Effector CD8-positive, alpha-beta T cell (primary cell): ENCODE results near the gene PRDX1.
A peak's percentile ranks its signal among the peaks of the same experiment; 100 is the strongest.

Experiments
- DNase-seq: peaks from one replicate; lab custom pipeline; 2025; lab: John Stamatoyannopoulos, UW
- total RNA-seq, 4 experiments: gene quantifications; one replicate each; lab custom pipeline; 2026; lab: John Stamatoyannopoulos, UW

PRDX1 gene
- 90.2 to 302 (median 110) reads per million in 4 experiments for total RNA-seq

GRCh38 chr1:45521413-45522323 lies at the start of gene PRDX1:
Gene PRDX1, minus strand, starts transcription at chr1:45521884. Its CDS starts 2,841 bp downstream, at chr1:45519043.
- DNase-seq = peak; percentile 93

DNA sequence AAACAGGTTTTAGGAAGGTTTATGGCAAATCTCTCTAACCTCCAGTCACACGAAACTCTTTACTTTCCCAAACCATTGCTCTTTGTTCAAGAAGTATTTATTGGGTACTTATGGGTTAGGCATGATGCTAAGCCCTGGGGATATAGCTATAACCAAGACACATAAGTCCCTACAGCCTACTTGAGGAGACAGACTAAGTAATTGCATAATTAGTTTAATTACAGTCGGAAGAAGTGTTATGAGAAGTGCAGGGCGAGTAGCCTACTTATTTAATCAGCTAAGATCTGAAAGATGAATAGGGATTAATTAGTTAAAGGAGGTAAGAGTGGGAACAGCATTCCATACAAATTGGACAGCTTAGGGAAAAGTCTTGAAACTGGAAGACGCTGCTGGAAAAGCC lies 48.9 kb upstream of the PRDX1 start:
- DNase-seq = no peak

DNA sequence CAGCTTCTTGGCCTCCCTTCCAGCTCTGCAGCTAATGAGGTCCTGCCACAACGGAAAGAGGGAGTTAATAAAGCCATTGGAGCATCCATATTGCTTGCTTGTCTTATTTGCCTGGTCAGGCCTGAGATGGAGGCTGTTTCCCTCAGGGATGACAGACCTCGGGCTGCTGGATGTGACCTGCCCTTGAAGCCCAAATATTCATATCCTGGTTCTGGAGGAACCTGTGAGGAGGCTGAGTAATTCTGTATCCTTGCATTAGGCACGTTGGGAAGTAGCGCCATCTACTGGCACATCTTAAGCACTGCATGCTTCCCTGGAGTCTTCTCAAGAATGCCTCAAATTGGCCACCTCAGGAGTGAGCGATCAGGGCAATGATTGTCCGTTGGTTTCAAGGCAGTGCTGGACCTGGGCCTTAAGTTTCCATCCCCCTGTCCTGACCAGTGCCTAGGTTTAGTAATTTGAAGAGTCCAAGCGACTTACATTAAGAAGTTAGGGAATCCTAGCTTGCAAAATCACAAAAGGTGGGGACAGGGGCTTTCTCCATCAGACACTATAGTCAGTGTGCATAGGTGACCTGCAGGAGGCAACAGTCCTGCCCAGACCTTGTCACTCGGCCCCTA lies 48.4 kb upstream of the PRDX1 start:
- peak; percentile 49 for DNase-seq

DNA sequence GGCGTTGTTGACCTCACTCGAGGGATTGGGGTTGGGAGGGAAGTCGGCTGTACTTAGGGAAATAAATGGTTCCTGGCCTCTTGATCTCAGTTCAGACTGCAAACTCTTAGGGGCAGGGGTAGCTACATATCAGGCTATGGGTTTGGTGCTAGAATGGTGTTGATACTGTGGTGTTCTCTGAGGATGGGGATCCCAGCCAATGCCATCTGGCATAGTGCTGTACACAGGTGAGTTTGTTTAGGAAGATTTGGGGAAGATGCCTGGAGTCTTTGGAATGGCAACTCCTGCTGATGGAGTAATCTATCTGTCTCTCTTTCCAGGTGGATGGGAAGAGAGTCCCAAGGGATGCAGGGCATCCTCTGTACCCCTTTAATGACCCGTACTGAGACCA lies 47.9 kb upstream of the PRDX1 start:
- no peak for DNase-seq

GRCh38 chr1:45568421-45568820 lies 46.7 kb upstream of the PRDX1 start:
- DNase-seq = no peak

DNA sequence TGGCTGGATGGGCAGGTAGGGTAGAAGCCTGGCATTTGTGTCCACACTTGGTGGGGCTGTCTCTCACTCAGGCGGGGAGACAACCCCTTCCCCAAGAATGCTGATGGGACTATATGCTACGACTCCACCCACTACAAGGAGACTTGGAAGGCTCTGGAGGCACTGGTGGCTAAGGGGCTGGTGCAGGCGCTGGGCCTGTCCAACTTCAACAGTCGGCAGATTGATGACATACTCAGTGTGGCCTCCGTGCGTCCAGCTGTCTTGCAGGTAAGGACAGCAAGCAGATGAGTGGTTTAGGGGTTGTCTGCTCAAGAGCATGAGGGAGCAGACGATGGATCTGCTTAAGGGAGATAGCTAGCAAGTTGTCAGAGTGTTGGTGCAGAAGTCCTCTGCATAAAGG lies 46.2 kb upstream of the PRDX1 start:
- no peak for DNase-seq

DNA sequence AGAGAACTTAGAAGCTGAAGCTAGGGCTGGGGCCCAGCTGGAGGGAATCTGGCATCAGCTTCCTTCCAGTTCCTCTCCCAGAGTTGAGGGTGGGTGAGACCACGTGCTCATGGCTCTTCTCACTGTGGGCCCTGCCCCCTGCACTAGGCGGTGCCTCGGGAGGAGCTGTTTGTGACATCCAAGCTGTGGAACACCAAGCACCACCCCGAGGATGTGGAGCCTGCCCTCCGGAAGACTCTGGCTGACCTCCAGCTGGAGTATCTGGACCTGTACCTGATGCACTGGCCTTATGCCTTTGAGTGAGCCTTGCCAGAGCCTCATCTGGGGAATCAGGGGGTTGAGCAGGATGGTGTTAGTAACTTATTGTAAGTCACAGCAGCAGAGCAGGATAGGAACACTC lies 45.0 kb upstream of the PRDX1 start:
- DNase-seq = no peak

DNA sequence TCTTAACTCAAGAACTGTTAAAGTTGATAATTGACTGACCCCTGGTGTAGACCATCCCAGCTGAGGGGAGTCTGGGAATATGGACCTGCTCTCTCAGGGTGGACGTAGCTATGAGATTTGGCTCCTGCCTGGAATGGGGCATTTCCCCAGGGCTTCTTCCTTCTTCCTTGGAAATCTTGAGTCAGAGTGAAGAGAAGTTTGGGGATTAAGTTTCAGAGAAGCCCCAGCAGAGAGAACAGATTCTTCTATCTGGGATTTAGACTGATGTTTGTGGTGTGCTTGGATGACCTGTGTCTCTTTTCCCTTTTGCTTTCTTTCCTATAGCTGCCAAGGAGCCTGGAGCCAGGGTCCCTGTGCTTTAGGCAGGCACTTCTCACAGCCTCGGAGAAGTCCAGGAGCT lies 42.2 kb upstream of the PRDX1 start:
- no peak for DNase-seq

DNA sequence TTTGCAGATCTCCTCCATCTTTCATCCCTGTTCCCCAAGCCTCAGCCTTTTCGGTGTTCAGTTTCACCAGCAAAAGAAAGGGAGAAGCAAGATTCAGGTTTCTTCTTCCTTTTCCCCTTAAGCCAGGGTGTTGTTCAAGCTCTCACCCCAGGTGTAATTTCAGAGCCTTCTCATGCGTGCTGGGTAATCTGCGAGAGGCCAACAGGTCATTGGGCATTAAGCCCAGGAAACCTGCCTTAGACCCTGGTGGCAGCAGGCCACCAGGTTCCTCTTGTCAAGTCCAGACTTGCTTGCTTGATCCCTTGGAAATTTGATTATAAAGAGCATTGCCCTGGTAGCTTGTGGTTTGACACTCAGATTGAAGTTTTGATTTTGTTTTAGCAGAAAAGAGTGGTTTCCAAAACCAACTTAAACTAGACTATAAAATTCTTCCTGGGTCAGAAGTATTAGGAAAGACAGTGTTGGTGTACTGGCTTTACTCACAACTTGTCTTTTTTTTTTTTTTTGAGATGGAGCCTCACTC lies 35.8 kb upstream of the PRDX1 start:
- DNase-seq = no peak

- no peak for DNase-seq
Measured at GRCh38 chr1:45554198-45554597, 32.5 kb upstream of the PRDX1 start.

DNA sequence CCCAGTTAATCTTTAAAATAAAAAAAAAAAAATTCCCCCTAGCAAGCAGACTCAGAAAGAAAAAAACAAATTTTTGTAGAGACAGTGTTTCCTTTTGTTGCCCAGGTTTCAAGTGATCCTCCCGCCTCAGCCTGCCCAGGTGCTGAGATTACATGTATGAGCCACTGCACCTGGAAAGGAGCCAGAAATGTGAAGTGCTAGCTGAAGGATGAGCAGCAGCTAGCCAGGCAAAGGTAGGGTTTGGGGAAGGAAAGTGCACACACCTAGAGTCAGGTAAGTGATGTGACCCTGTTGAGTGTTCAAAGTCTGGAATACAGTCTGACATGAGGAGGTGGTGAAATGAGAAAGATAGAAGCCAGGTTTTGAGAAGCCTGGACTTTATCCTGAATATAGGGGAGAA lies 30.6 kb upstream of the PRDX1 start:
- DNase-seq = no peak

DNA sequence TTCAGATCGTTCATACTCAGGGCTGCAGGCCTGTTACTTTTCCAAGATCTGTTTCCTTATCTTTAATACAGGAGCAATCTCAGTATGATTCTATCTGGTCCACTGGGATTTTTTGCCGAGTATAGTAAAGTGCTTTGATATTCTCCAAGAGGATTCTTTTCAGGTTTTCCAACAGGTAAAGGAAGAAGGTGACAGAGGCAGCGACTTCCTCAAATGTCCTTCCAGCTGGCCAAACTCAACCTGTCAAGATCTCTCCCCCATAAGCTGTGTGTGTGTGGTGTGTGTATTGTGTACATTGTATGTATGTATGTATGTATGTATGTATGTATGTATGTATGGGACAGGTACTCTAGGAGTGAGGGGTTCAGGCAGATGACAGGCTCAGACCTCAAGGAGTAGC lies 30.0 kb upstream of the PRDX1 start:
- no peak for DNase-seq

- DNase-seq = peak; percentile 77
Measured at GRCh38 chr1:45550401-45551351, 29.0 kb upstream of the PRDX1 start, which contains the start of gene AKR1A1. Gene AKR1A1, plus strand, starts transcription at chr1:45550826. Its CDS starts 10,969 bp downstream, at chr1:45561795.

- no peak for DNase-seq
Measured at GRCh38 chr1:45545553-45546310, 24.0 kb upstream of the PRDX1 start.

DNA sequence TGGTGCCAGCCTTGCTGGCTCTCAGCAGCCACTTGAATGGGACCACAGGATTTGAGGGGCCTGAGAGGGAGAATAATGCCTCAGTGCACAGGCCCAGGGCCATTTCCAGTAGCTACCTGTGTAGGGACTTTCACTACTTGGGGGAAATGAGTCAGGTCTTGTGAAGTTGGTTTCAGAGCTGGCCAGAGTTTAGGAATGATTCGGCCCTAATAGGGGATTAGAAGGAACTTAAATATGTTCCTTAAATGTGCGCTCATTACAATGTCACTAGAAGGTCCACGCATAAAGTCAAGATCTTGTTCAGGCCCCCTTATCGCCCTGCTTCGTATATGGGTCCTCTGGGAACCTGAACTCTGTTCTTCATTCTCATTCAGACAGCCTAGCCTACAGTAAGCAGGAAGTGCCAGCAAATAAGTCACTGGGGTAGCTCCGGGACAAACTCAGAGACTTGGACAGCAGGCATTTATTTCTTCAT lies 23.4 kb upstream of the PRDX1 start:
- DNase-seq = no peak

- no peak for DNase-seq
Measured at GRCh38 chr1:45544530-45544929, 22.8 kb upstream of the PRDX1 start.

DNA sequence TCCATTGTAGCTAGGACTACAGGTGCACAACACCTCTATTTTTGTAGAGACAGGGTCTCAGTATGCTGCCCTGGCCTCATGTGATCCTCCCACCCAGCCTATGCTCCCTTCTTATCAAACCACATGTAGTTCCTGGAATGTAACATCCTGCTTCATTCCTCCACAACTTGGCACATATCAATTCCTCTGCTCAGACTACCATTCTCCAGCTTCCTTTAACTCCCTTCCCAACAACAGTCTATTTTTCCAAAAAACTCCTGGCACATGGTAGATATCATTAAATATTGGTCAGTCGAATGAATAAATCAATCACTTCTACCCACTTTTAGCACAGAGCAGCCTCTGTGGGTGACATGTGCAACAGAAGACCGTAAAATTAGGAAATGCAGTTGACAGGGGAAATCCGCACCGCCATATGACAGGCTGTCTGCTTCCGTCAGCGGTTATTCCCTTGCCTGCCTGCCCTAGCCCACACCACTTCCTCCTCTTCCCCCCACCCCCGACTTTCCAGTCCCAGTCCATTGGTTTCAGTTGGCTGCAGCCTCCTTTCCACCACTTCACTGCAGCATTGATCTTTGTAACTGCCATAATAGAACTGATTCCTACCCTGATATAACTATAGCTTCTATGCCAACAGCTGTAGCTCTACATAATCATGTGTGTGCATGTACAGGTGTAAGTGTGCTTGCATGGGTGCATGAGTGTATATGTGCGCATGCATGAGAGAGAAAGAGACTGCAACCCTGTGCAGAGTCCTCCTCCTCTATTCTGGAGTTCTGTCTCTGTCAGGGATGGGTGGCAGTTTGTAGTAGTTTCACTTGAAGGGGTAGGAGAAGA lies 22.1 kb upstream of the PRDX1 start:
- DNase-seq = peak; percentile 52

DNA sequence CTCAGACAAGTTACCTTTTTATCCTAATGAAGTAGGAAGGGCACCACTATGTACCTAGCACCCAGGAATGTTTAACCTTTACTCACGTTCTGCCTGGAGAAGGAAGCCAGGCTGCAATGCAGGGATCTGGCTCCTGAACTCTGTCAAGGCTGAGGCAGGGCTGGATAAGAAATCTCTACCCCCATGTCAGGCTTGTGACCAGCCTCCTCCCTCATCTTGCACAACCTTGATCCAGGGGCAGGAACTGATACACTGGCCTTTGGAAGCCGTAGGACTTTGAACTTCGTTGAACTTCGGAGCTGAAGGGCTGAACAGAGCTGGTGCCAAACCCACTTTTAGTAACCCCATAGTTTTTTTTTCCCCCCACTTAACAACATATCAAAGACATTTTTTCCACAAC lies 20.9 kb upstream of the PRDX1 start:
- DNase-seq = no peak

GRCh38 chr1:45541193-45541592 lies 19.5 kb upstream of the PRDX1 start:
- DNase-seq = no peak

- DNase-seq = no peak
Measured at GRCh38 chr1:45536886-45537285, 15.2 kb upstream of the PRDX1 start.
